ENCODE results near the gene ZNF628.

DNA sequence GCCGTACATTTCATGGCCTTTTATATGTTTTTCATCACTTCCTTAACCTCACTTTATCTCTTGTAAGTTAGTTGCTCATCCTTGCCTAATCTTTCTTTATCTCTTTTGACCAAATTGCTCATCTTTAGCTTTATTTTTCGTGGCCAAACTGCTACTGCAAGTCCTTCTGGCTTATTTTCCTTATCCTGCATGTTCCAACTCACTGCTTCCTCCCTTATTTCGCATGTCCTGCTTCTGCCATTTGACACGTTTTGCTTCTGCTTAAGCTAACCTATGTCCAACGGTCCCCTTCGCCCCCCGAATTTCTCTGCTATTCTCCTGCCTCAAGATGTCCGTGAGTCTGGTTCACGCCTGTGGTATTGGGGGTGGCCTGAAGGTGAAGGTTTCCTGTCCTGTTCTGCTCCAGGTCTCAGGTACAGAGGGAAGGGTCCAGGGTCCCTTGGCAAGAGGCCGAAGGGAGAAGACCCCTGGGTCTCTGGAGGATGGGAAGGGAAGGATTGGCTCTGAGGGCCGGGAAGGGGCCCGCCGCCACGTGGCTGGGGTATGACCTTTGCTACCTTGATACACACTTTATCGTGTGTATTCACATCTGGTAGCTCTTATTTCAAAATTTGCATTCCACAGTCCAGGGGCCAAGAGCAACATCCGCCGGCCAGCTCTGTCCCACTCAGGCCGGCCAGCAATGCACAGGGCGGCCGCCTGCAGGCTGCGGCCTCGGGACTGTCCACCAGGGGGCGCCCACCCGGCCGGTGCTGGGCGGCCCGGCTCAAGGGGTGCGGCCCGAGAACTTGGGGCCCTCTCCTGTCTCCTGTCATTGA is 9.0 kb upstream of the ZNF628 start:
- TF ChIP-seq CTCF (IDR thresholded peaks at IDR 0.05; ENCODE audit: borderline replicate concordance, extremely low read depth, low read length, poor library complexity, severe bottlenecking), result peak; percentile 95
- no peak for TF ChIP-seq EZH2 (IDR thresholded peaks at IDR 0.05; ENCODE audit: borderline replicate concordance, low read depth, low read length, severe bottlenecking)

All from DND-41 (cell line).